Bronchial epithelial cell (primary cell): Measurements from ENCODE around the gene TOMT. TPM values are rescaled to one million over a fixed set of nuclear protein-coding genes. Genes with fewer than 3 reads are reported as not detected.

Experiments
- DNase-seq: peaks from one replicate; pipeline ENCODE4 v3.0.0-alpha.2; 2010; ENCODE audit warnings: low read depth
- FAIRE-seq: peaks from 2 replicates; lab custom pipeline; 2011; peaks lifted over from hg19 to GRCh38; lab: Jason Lieb, UNC
- H3K27me3 ChIP-seq: 2 replicates; pipeline ENCODE4 v1.5.1; 2011; ENCODE audit warnings: low read length; ENCODE audit not compliant: control insufficient read depth, insufficient read depth
- H3K36me3 ChIP-seq: 2 replicates; pipeline ENCODE4 v1.5.1; 2011; ENCODE audit warnings: low read length; ENCODE audit not compliant: control insufficient read depth, insufficient read depth
- H3K4me3 ChIP-seq: 2 replicates; pipeline ENCODE4 v1.5.1; 2011; ENCODE audit warnings: mild to moderate bottlenecking, low read depth, low read length, control low read depth
- total RNA-seq: library from RNA; depleted of rRNA; stranded (reverse); fragments of >200 nt; gene quantifications from 2 replicates; pipeline ENCODE4 v1.2.1, GENCODE V29; 2014
- TF ChIP-seq, protein P1 (sequence below): IDR thresholded peaks from 2 replicates; pipeline ENCODE4 v1.5.1; 2011; ENCODE audit warnings: mild to moderate bottlenecking, moderate library complexity, low read length, control low read depth, inconsistent platforms; ENCODE audit not compliant: insufficient read depth, severe bottlenecking

The TOMT gene, protein sequence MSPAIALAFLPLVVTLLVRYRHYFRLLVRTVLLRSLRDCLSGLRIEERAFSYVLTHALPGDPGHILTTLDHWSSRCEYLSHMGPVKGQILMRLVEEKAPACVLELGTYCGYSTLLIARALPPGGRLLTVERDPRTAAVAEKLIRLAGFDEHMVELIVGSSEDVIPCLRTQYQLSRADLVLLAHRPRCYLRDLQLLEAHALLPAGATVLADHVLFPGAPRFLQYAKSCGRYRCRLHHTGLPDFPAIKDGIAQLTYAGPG
- total RNA-seq: not detected in 2 replicates

DNA sequence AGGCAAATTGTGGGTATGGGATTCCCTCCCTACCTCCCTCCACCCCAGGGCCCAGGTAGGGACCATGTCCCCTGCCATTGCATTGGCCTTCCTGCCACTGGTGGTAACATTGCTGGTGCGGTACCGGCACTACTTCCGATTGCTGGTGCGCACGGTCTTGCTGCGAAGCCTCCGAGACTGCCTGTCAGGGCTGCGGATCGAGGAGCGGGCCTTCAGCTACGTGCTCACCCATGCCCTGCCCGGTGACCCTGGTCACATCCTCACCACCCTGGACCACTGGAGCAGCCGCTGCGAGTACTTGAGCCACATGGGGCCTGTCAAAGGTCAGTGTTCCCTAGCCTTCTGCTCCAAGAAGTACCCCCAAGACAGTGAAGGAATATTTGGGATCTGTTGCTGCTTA lies at the start of gene TOMT:
TOMT (plus strand) TSS at position 37 of the 400 bp plus-strand sequence; CDS start at position 65, 28 bp downstream.
- peaks cover 4% of the 10 kb centered on the region for H3K36me3 ChIP-seq
- no peak for DNase-seq
- no peak within 1 kb of the TSS for H3K4me3 ChIP-seq
- H3K27me3 ChIP-seq: no peaks in the 10 kb centered on the region
- TF ChIP-seq, protein P1, sequence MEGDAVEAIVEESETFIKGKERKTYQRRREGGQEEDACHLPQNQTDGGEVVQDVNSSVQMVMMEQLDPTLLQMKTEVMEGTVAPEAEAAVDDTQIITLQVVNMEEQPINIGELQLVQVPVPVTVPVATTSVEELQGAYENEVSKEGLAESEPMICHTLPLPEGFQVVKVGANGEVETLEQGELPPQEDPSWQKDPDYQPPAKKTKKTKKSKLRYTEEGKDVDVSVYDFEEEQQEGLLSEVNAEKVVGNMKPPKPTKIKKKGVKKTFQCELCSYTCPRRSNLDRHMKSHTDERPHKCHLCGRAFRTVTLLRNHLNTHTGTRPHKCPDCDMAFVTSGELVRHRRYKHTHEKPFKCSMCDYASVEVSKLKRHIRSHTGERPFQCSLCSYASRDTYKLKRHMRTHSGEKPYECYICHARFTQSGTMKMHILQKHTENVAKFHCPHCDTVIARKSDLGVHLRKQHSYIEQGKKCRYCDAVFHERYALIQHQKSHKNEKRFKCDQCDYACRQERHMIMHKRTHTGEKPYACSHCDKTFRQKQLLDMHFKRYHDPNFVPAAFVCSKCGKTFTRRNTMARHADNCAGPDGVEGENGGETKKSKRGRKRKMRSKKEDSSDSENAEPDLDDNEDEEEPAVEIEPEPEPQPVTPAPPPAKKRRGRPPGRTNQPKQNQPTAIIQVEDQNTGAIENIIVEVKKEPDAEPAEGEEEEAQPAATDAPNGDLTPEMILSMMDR: no peak
- no peak for FAIRE-seq

DNA sequence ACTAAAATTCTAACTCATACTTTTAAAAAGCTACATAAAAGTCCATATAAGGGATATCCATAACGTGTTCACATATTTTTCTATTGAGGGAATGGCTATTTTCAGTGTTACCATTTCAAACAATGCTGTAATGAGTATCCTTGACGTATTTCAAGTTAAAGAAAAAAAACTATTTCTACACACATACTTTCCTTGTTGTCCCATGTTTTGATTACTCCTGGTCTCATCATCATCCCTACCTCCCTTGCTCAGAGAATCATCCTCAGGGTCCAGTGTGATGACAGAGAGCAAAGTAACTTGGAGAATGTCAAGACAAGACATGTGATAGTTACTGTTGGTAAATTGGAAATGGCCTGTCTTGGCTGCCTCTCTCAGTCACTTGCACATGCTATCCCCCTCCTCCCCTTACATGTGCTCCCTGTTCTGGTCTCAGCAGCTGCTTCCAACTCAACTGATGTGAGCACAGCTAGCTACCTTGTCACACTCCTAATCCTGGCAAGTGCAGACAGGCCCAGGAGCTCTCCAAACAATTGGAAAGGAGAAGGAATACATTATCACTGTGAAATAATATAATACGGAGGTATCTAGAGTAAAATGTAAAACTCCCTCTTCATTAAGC lies 47.2 kb upstream of the TOMT start:
- no peaks in the 10 kb centered on the region for H3K27me3 ChIP-seq
- peaks cover 2% of the 10 kb centered on the region for H3K36me3 ChIP-seq
- TF ChIP-seq, protein P1: no peak
- H3K4me3 ChIP-seq: no peak overlapping the region
- DNase-seq (peak; percentile 61), FAIRE-seq (no peak)

DNA sequence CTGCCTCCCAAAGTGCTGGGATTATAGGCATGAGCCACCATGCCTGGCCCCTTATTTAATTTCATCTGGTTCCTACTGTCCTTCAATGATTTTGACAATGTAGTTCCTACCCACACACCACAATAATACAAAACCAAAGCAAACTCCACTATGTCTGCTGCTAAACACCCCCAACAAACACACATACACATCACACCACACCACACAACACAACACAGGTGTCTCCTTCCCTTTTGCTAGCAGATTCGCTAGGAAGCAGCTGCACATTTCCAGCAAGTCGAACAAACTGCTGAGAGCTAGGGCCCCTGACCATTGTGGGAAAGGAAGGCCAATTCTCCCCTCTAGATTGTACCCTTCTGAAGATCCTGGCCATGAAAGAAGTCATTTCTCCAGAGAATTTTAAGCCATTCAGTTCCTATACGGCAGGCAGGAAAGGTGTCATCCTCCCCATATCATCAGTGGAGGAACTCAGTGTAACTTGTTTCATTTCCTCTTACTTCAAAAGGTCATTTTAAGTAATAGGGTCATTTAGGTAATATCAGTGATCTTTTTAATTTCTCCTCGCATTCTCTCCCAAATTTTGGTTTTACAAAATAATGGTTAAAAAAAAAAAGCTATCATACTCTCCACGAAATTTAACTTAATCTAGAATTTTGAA lies 43.9 kb upstream of the TOMT start:
- H3K27me3 ChIP-seq: no peaks in the 10 kb centered on the region
- TF ChIP-seq, protein P1: no peak
- FAIRE-seq (no peak), DNase-seq (no peak)
- H3K4me3 ChIP-seq: no peak overlapping the region
- peaks cover 2% of the 10 kb centered on the region for H3K36me3 ChIP-seq

DNA sequence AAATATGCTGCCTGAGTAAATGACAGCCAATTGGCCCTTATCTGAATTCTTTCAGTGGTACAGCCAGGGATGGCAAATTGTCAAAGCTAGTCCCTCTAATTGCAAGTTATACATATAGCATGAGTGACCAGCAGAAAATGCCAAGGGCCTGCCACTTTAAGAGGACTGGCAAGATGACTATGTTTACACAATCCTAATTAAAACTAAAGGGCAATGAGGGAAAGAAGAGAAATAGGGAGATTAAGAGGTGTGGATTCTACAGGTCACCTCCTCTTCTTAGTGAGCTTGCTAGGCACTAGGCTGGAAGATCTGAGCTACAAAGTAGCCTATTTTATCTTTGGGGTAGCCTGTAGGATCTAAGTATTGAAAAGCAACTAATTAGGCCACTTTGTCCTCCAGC lies 38.9 kb upstream of the TOMT start:
- no peak for DNase-seq
- TF ChIP-seq, protein P1: no peak
- Histone ChIP-seq H3K27me3 (no peaks in the 10 kb centered on the region), H3K36me3 (peaks cover 2% of the 10 kb centered on the region), H3K4me3 (no peak overlapping the region)
- FAIRE-seq: no peak

DNA sequence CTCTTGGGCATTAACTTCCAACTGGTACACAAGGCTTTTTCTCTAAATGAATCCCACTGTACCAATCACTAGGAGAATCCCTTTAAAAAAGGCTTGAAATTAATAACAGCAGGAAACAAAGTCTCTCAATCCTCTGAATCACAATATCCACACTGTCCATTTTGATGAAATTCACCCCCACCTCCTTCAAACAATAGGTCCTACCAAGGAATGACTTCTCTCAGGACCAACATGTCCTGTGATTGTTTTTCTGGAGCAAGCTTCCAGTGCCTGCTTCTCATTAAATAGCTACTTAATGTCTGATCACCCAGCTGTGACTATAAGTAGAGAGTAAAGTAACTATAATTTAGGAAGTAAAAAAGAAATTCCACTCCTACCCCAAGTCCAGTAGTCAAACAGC lies 38.5 kb upstream of the TOMT start:
- Histone ChIP-seq H3K27me3 (no peaks in the 10 kb centered on the region), H3K36me3 (peaks cover 2% of the 10 kb centered on the region), H3K4me3 (no peak overlapping the region)
- DNase-seq (no peak), FAIRE-seq (no peak)
- TF ChIP-seq, protein P1: no peak
